ENCODE data around the gene ZDHHC3.

Gene ZDHHC3

DNA sequence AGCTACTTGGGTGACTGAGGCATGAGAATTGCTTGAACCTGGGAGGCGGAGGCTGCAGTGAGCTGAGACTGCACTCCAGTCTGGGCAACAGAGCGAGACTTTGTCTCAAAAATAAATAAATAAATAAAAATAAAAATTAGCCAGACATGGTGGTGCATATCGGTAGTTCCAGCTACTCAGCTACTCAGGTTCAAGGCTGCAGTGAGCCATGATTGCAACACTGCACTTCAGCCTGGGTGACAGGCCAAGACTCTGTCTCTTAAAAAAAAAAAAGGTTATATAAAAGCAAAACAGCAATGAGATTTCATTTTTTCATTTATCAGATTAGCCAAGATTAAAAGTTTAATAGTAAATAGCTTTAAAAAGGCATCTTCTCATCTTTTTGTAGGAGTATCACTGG, 98.6 kb downstream of the ZDHHC3 start:
- Histone ChIP-seq H2AFZ (ENCODE audit: low read depth, low read length) (no peak overlapping the region), H3K79me2 (ENCODE audit: insufficient read depth, low read length) (no peaks in the 10 kb centered on the region), H3K9ac (ENCODE audit: low read depth, low read length) (no peak overlapping the region), H3K27me3 (ENCODE audit: insufficient read depth, low read length, poor library complexity) (peaks cover 2% of the 10 kb centered on the region), H3K4me1 (ENCODE audit: insufficient read depth, low read length) (no peaks in the 10 kb centered on the region), H3K4me2 (ENCODE audit: insufficient read depth, low read length) (no peak overlapping the region), H3K4me3 (ENCODE audit: low read depth in 1 of 2, low read length in 2 of 2) (no peak overlapping the region), H3K27ac (ENCODE audit: low read length) (no peak overlapping the region), H3K36me3 (ENCODE audit: insufficient read depth, low read length) (no peaks in the 10 kb centered on the region), H4K20me1 (ENCODE audit: insufficient read depth, low read length) (no peaks in the 10 kb centered on the region), H3K9me3 (ENCODE audit: insufficient read depth, low read length, severe bottlenecking) (no peaks in the 10 kb centered on the region)
- DNase-seq (no peak), ATAC-seq (ENCODE audit: insufficient read depth, low read depth) (no peak)
- TF ChIP-seq EZH2 (IDR thresholded peaks at IDR 0.05; ENCODE audit: borderline replicate concordance, low read depth, low read length, severe bottlenecking): no peak
- TF ChIP-seq, protein P1, sequence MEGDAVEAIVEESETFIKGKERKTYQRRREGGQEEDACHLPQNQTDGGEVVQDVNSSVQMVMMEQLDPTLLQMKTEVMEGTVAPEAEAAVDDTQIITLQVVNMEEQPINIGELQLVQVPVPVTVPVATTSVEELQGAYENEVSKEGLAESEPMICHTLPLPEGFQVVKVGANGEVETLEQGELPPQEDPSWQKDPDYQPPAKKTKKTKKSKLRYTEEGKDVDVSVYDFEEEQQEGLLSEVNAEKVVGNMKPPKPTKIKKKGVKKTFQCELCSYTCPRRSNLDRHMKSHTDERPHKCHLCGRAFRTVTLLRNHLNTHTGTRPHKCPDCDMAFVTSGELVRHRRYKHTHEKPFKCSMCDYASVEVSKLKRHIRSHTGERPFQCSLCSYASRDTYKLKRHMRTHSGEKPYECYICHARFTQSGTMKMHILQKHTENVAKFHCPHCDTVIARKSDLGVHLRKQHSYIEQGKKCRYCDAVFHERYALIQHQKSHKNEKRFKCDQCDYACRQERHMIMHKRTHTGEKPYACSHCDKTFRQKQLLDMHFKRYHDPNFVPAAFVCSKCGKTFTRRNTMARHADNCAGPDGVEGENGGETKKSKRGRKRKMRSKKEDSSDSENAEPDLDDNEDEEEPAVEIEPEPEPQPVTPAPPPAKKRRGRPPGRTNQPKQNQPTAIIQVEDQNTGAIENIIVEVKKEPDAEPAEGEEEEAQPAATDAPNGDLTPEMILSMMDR (IDR thresholded peaks at IDR 0.05; ENCODE audit: borderline replicate concordance, extremely low read depth, low read length, poor library complexity, severe bottlenecking): no peak

DNA sequence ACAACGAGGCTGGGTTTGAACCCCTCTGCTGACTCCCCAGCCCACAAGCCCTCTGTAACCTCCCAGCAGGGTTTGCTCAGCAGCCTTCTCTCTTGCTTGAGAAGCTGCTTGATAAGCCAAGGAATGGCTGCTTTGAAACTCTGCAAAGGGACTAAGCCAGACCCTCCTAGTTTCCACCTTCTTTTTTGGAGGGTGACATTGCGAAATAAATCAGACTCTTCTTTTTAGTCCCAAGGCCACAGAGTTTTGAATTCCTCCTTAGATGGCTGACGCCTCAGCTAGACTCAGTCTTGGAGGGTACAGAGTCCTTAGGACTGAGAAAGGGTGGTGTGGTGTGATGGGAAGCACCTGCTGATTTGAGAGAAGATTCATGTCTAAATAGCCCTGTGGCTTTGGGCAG, 100.4 kb downstream of the ZDHHC3 start:
- H3K9ac ChIP-seq (ENCODE audit: low read depth, low read length): no peak overlapping the region
- no peaks in the 10 kb centered on the region for H4K20me1 ChIP-seq (ENCODE audit: insufficient read depth, low read length)
- no peak overlapping the region for H2AFZ ChIP-seq (ENCODE audit: low read depth, low read length)
- no peaks in the 10 kb centered on the region for H3K36me3 ChIP-seq (ENCODE audit: insufficient read depth, low read length)
- no peak overlapping the region for H3K27ac ChIP-seq (ENCODE audit: low read length)
- no peaks in the 10 kb centered on the region for H3K9me3 ChIP-seq (ENCODE audit: insufficient read depth, low read length, severe bottlenecking)
- TF ChIP-seq EZH2 (IDR thresholded peaks at IDR 0.05; ENCODE audit: borderline replicate concordance, low read depth, low read length, severe bottlenecking): no peak
- TF ChIP-seq, protein P1 (IDR thresholded peaks at IDR 0.05; ENCODE audit: borderline replicate concordance, extremely low read depth, low read length, poor library complexity, severe bottlenecking): no peak
- DNase-seq (no peak), ATAC-seq (ENCODE audit: insufficient read depth, low read depth) (no peak)
- H3K4me1 ChIP-seq (ENCODE audit: insufficient read depth, low read length): no peaks in the 10 kb centered on the region
- H3K79me2 ChIP-seq (ENCODE audit: insufficient read depth, low read length): no peaks in the 10 kb centered on the region
- H3K4me3 ChIP-seq (ENCODE audit: low read depth in 1 of 2, low read length in 2 of 2): no peak overlapping the region
- H3K4me2 ChIP-seq (ENCODE audit: insufficient read depth, low read length): no peak overlapping the region
- peaks cover 2% of the 10 kb centered on the region for H3K27me3 ChIP-seq (ENCODE audit: insufficient read depth, low read length, poor library complexity)

Measured in DND-41 (cell line).